Activated CD4-positive, alpha-beta T cell treated with anti-CD3 and anti-CD28 coated beads for 48 hours (primary cell): ENCODE measurements around the gene TNFRSF8.

Experiments
- DNase-seq: peaks from one replicate; pipeline ENCODE4 v3.0.0-alpha.2; 2020

The TNFRSF8 gene

GRCh38 chr1:12064073-12064969 lies 1.2 kb downstream of the TNFRSF8 start:
- DNase-seq, result no peak

GRCh38 chr1:12065872-12066271 lies 2.8 kb downstream of the TNFRSF8 start:
- peak; percentile 53 for DNase-seq

DNA sequence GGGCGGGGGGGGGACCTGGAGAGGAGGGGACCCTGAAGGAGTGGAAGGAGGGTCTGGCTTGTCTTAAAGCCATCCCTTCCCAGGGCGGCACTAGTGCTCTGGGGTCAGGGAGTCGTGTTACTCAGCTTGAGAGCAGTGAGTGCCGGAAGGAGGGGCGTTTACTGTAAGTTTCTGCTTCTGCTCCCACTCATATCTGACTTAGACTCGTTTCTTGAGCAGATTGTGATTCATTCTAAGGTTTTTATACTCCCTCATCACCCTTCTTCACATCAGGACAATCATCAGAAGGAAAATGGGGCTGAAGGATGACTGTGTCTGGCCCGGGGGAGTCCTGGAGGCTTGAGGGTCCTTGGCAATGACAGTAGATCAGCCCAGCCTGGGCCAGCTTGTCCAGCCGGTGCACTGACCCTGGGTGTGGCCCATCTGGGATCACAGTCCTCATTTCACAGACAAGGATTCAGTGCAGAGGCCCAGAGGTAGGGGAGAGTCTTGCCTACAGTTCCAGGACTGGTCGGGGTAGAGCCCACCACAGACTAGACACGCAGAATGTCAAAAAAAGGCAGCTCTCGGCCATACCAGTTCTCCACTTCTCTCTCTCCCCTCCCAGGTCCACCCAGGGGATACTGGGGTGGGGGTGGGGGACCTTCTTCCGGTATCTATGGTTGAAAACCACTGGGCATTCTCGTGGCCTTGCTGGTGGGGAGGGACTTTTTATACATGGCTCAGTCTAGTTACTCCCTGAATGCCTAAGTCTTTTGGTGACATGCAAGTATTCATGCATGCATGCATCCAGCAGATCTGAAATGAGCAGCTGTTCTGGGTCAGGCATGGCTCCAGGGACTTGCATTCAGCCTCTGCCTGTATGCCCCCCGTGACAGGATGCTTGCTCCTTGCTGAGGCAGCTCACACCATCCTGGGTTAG lies 5.1 kb downstream of the TNFRSF8 start:
- peak; percentile 82 for DNase-seq

GRCh38 chr1:12069623-12070244 lies 6.6 kb downstream of the TNFRSF8 start:
- DNase-seq, result no peak

DNA sequence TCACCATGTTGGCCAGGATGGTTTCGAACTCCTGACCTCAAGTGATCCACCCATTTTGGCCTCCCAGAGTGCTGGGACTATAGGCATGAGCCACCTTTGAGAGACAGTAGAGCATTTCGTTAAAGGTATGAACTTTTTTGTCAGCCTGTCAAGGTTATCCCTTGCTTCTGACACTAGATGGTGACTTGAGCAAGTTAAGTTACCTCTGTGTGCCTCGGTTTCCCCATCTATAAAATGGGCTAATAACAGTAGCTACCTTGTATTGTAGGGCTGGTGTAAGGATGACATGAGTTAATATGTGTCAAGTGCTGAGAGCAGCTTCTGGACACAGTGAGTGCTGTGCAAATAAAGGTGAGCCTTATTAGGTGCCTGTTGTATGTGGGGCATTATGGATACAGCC lies 8.8 kb downstream of the TNFRSF8 start:
- DNase-seq, result no peak

GRCh38 chr1:12072741-12073140 lies 9.6 kb downstream of the TNFRSF8 start:
- DNase-seq, result no peak

GRCh38 chr1:12073796-12074195 lies 10.7 kb downstream of the TNFRSF8 start:
- no peak for DNase-seq

DNA sequence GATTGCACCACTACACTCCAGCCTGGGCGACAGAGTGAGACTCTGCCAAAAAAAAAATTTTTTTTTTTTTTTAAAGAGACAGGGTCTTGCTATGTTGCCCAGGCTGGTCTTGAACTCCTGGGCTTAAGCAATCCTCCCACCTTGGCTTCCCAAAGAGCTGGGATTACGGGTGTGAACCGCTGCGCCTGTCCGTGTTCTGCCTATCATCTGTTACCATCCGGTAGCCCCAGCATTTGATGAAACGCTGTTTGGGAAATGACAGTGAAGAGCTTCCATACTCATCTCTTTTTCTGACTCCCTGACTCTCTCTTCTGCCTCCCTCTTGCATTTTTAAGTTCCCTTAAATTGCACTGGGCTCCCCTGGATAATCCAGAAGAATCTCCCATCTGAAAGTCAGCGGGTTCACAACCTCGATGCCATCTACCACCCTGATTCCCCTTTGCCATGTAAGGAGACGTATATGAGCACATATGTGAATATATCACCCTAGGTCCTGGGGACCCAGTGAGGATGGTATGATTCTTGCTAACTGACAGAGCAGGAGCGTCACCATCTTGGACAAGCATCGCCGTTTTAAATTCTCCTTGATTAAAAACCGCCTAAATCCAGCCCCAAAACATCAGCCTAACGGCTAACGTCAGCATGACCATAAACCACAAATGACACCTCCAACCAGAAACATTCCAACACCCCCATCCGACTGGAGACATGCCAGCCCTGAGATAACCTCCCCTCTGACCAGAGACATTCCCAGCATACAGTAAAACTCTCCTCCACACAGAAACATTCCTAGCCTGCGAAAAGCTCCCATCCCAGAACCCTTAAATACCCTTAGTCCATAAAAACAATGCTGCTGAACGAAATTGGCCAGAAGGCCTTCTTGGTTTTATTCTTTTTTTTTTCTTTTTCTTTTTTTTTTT lies 12.4 kb downstream of the TNFRSF8 start:
- DNase-seq, result no peak

GRCh38 chr1:12076425-12077005 lies 13.4 kb downstream of the TNFRSF8 start:
- no peak for DNase-seq

GRCh38 chr1:12078575-12078937 lies 15.5 kb downstream of the TNFRSF8 start:
- no peak for DNase-seq

GRCh38 chr1:12078938-12079861 lies 16.1 kb downstream of the TNFRSF8 start:
- DNase-seq, result peak; percentile 74

GRCh38 chr1:12080156-12080555 lies 17.1 kb downstream of the TNFRSF8 start:
- no peak for DNase-seq

DNA sequence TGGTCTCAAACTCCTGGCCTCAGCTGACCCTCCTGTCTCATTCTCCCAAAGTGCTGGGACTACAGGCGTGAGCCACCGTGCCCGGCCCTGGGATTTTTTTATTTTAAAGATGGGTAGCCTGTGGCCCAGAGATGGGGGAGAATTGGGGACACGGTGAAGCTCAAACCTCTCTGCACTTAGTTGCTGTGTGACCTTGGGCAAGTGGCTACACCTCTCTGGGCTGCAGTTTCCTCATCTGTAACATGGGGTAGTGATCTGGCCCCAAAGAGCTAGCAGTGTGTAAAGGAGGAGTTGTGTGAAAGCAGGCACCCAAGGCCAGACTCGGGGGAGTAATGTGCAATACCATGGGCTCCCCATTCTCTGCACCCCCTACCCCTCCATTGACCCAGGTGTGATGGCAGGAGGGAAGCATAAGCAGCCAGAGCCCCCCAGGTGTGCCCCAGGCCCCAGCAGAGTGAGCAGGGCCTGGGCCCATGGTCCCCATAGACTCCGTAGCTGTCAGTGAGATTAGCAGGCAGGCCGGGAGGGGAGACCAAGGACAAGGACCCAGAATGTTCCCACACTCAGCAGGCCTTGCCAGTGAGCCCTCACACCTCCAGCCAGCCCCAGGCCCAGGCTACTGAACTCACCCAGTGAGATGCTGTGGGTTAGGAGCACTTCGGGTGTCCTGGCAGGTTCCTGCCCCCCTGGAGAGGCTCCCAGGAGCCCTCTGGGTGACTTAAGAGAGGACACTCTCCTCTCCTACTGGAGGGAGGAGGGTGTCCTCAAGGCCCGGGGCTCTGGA lies 17.9 kb downstream of the TNFRSF8 start:
- no peak for DNase-seq

DNA sequence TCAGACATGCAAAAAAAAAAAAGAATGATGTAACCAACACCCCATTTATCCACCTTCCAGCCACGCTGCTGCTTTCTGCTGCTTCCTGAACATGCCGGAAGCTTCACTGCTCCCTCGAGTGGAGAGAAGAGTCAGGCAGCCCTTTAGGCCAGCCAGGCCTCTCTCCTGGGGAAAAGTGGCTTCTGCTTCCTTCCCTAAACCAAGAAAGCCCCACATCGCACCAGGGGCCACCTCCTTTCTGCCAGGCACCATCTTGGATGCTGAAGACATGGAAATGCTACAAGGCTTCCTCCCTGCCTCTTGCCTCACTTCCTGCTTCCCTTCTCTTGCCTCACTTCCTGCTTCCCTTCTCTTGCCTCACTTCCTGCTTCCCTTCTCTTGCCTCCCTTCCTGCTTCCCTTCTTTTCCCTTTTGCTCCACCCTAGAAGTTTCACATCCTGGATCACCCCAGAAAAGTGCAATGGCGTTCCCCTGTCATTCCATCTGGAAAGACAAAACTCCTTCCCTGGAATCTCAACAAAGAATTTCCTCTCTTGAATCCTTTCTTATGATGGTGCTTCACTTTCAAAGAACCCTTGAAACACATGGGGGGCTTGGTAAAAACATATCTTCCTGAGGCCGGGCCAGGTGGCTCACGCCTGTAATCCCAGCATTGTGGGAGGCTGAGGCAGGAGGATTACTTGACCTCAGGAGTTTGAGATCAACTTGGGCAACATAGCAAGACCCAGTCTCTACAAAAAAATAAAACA lies 18.7 kb downstream of the TNFRSF8 start:
- no peak for DNase-seq

DNA sequence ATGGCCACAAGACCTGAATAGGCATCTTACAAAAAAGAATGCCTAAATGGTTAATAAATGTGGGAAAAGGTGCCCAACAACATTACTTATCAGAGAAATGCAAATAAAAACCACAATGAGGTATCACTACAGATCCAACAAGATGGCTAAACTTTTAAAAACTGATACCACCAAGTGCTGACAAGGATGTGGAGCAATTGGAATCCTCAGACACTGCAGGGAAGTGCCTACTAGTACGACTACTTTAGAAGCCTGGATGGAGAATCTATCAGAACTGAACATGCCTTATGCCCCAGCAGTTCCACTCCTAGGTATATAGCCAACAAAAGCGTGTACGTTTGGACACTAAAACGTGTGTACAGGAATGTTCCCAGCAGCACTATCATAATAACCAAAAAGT lies 19.9 kb downstream of the TNFRSF8 start:
- no peak for DNase-seq

GRCh38 chr1:12083766-12084165 lies 20.7 kb downstream of the TNFRSF8 start:
- DNase-seq, result no peak

- no peak for DNase-seq
Measured at GRCh38 chr1:12085643-12086260, 22.6 kb downstream of the TNFRSF8 start.

- DNase-seq, result peak; percentile 57
Measured at GRCh38 chr1:12087797-12088314, 24.8 kb downstream of the TNFRSF8 start.
